ENCODE measurements around the gene CEPT1. TPM values are rescaled to one million over a fixed set of nuclear protein-coding genes. Genes with fewer than 3 reads are reported as not detected.

CEPT1 gene
- total and polyA plus RNA-seq, 2 of the 13 experiments (the other 11 are each of a cell fraction or from before 2014, with no cell fraction given): 35.7 to 48.2 TPM

- no peak for TF ChIP-seq ZNF407 (CRISPR knock-in tag; IDR thresholded peaks at IDR 0.05; ENCODE audit: not compliant biosample characterization)
- TF ChIP-seq ZBTB3 (CRISPR knock-in tag; IDR thresholded peaks at IDR 0.05; ENCODE audit: borderline replicate concordance, low read depth): no peak
- TF ChIP-seq ARID4A (CRISPR knock-in tag; IDR thresholded peaks at IDR 0.05; ENCODE audit: borderline replicate concordance): no peak
- no peak for TF ChIP-seq ZC3H13 (CRISPR knock-in tag; IDR thresholded peaks at IDR 0.05)
Observed at GRCh38 chr1:111147948-111148347, 7.9 kb downstream of the CEPT1 start (continued).

Data from HepG2 (cell line).